ENCODE measurements around the gene PROSER3. TPM values are rescaled to one million over a fixed set of nuclear protein-coding genes. Genes with fewer than 3 reads are reported as not detected.

PROSER3 gene
- total and polyA plus RNA-seq, 2 of the 4 experiments (the other 2 are of a cell fraction): 5.4 to 21.8 TPM

DNA sequence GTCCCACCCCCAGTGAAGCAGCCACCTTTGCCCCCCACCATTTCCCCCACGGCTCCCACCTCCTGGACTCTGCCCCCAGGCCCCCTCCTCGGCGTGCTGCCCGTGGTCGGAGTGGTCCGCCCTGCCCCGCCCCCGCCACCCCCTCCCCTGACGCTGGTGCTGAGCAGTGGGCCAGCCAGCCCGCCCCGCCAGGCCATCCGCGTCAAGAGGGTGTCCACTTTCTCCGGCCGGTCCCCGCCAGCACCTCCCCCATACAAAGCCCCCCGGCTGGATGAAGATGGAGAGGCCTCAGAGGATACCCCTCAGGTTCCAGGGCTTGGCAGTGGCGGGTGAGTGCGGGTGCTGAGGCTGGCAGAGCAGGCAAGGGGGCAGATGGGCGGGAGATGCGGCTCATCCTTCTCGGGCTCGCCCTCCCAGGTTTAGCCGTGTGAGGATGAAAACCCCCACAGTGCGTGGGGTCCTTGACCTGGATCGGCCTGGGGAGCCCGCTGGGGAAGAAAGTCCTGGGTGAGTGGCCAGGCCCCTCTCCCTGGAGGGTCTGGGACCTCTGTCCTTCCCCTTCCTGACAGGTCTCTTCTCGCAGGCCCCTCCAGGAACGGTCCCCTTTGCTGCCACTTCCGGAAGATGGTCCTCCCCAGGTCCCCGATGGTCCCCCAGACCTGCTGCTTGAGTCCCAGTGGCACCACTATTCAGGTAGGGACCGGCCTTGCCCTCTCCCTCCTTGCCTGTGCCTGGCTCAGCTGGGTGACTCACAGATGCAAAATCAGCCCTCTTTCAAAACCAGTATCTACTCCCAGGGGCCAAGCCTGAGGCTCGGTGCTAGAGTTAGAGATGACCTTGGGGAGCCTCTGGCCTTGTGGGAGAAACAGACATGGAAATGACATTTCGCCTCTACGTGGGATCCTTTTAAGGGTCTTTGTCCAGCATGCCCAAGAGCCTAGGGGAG is 24.5 kb upstream of the PROSER3 start:
- H4K5ac ChIP-seq (ENCODE audit: low read depth, low read length): no peak overlapping the region
- no peaks in the 10 kb centered on the region for H3K9me3 ChIP-seq (ENCODE audit: control insufficient read depth, insufficient read depth, low read length)
- peaks cover 90% of the 10 kb centered on the region for H3K36me3 ChIP-seq (ENCODE audit: control insufficient read depth, insufficient read depth, low read length)
- H3K27me3 ChIP-seq (ENCODE audit: control insufficient read depth, insufficient read depth, low read length): no peaks in the 10 kb centered on the region
- BruUV-seq (replicated peaks): no TSS peak
- ChIA-PET POLR2A (ENCODE audit: unreplicated experiment) (no interaction called here), CTCF (no interaction called here)
- H2AFZ ChIP-seq (replicated peaks; ENCODE audit: low read length, poor library complexity): no peak overlapping the region
- ATAC-seq (ENCODE audit: low read depth): no peak
- no peak overlapping the region for H2BK5ac ChIP-seq (ENCODE audit: low read depth, low read length, poor library complexity, severe bottlenecking)
- in situ Hi-C loops (cut with MboI; ENCODE audit: low sequenced_read_pairs): no loop called here
- no peak overlapping the region for H3K9ac ChIP-seq (ENCODE audit: low read depth, low read length)
- H3K79me1 ChIP-seq (ENCODE audit: low read depth in 1 of 2, low read length in 2 of 2): peaks cover 0 to 20% of the 10 kb centered on the region in 2 experiments; a peak in 3 of 4 replicates
- H2AK9ac ChIP-seq (replicated peaks; ENCODE audit: low read depth, low read length, poor library complexity): no peak overlapping the region
- no peak overlapping the region for H3K4me2 ChIP-seq (ENCODE audit: low read depth, low read length)
- intact Hi-C loops (cut with micrococcal nuclease): no loop called here
- H3K23ac ChIP-seq (ENCODE audit: low read depth, low read length): no peak overlapping the region
- H3K18ac ChIP-seq (ENCODE audit: low read depth, low read length): no peak overlapping the region
- 97% methylated on average over 10 of the region's 35 CpGs; no CpG with 5 or more reads in 1 of the 2 experiments for WGBS, 2 experiments (ENCODE audit: extremely low coverage in 2 of 2, insufficient read length in 1 of 2)
- peaks cover 9% of the 10 kb centered on the region for H4K20me1 ChIP-seq (ENCODE audit: insufficient read depth, low read length)
- H3K4me1 ChIP-seq (ENCODE audit: control insufficient read depth, insufficient read depth, low read length): no peaks in the 10 kb centered on the region
- H3K9me1 ChIP-seq (ENCODE audit: insufficient read depth, low read length): no peaks in the 10 kb centered on the region
- H4K8ac ChIP-seq (ENCODE audit: low read depth in 2 of 2, low read length in 2 of 2): no peak overlapping the region
- DNase-seq: no peak
- no peak overlapping the region for H3K14ac ChIP-seq (replicated peaks; ENCODE audit: low read depth, low read length)
- no peak overlapping the region for H3K4me3 ChIP-seq (ENCODE audit: insufficient read depth, low read depth, low read length)
- H2BK15ac ChIP-seq (ENCODE audit: low read depth, low read length): no peak overlapping the region
- H3K56ac ChIP-seq (ENCODE audit: extremely low read depth, insufficient read depth, low read length): no peak overlapping the region
- H4K91ac ChIP-seq (ENCODE audit: insufficient read depth, low read depth, low read length): no peak overlapping the region
- TF ChIP-seq RCOR1 (IDR thresholded peaks at IDR 0.05; ENCODE audit: insufficient replicate concordance, low read length) (no peak), ELK1 (IDR thresholded peaks at IDR 0.05; ENCODE audit: borderline replicate concordance, low read depth, low read length) (no peak), CEBPB (IDR thresholded peaks at IDR 0.05; ENCODE audit: low read depth, low read length) (no peak), CTCF (conservative IDR thresholded peaks at IDR 0.05; ENCODE audit: low read depth, low read length) (no peak), MXI1 (IDR thresholded peaks at IDR 0.05; ENCODE audit: borderline replicate concordance, low read depth, low read length) (no peak), SMC3 (IDR thresholded peaks at IDR 0.05; ENCODE audit: low read depth, low read length) (no peak), RFX5 (IDR thresholded peaks at IDR 0.05; ENCODE audit: low read depth, low read length) (no peak), MAFK (IDR thresholded peaks at IDR 0.05; ENCODE audit: low read depth, low read length) (no peak), MAZ (IDR thresholded peaks at IDR 0.05; ENCODE audit: borderline replicate concordance, low read depth, low read length) (no peak), CHD1 (IDR thresholded peaks at IDR 0.05; ENCODE audit: low read depth, low read length) (no peak)
- dilution Hi-C loops (cut with HindIII; ENCODE audit: low sequenced_read_pairs, unreplicated experiment): no loop called here
- H3K27ac ChIP-seq (ENCODE audit: insufficient read depth, low read length): no peak overlapping the region
- no peak overlapping the region for H2BK20ac ChIP-seq (ENCODE audit: low read depth, low read length)
- no peak overlapping the region for H3K4ac ChIP-seq (ENCODE audit: low read depth, low read length)
- H2AK5ac ChIP-seq (ENCODE audit: low read depth, low read length): no peak overlapping the region
- no peak overlapping the region for H2BK120ac ChIP-seq (ENCODE audit: low read depth, low read length)

Data from IMR-90 (cell line).